B cell (primary cell): Measurements from ENCODE around the gene WNK4. TPM values are rescaled to one million over a fixed set of nuclear protein-coding genes. Genes with fewer than 3 reads are reported as not detected.
A peak's percentile ranks its signal among the peaks of the same experiment; 100 is the strongest.

Source experiments
- ATAC-seq: fragments of 200-7000 bp; cut with Tn5 transposase; one replicate; pipeline ENCODE4 v1.10.0; 2021; ENCODE audit warnings: low read depth, mild to moderate bottlenecking, moderate number of reproducible peaks, moderate library complexity
- CTCF ChIA-PET: fragments of 350-600 bp; sonication (Branson Sonifier 250); formaldehyde crosslinking; loops from one replicate; lab custom pipeline; 2021; ENCODE audit warnings: antibody characterized with exemption, inconsistent platforms; lab: Charles Lee
- POLR2A ChIA-PET: fragments of 350-600 bp; sonication (Branson Sonifier 250); formaldehyde crosslinking; loops from one replicate; lab custom pipeline; 2021; ENCODE audit warnings: antibody characterized with exemption; lab: Charles Lee
- DNase-seq: peaks from one replicate; pipeline ENCODE4 v3.0.0; 2013
- H2AFZ ChIP-seq: 2 replicates; pipeline ENCODE4 v1.6.1; 2012; ENCODE audit warnings: mild to moderate bottlenecking, low read depth, low read length; ENCODE audit not compliant: insufficient read depth, poor library complexity, severe bottlenecking
- H3K27ac ChIP-seq, 2 donors: 1 replicate in 1 of 2; 2 replicates in 1 of 2; pipeline ENCODE4 v1.5.1; 2012 to 2013; ENCODE audit warnings: low read length in 2 of 2, mild to moderate bottlenecking in 2 of 2, moderate library complexity in 1 of 2
- H3K27me3 ChIP-seq, 4 experiments: fragments of 200-600 bp in 1 of 4; sonication (generic) in 1 of 4; replicated peaks in 1 of 4; 1 replicate in 2 of 4; 2 replicates in 2 of 4; pipeline versions ENCODE4 v1.6.1 to v1.7.0; 2013 to 2016; ENCODE audit warnings: low read length in 3 of 4, mild to moderate bottlenecking in 2 of 4, mixed read lengths in 1 of 4, moderate library complexity in 1 of 4; ENCODE audit not compliant: insufficient read depth in 4 of 4, control insufficient read depth in 3 of 4; ENCODE audit errors: control extremely low read depth in 1 of 4
- H3K36me3 ChIP-seq, 2 experiments: replicated peaks in 1 of 2; 1 replicate in 1 of 2; 2 replicates in 1 of 2; pipeline versions ENCODE4 v1.6.1 to v1.7.1; 2013; ENCODE audit warnings: low read length in 1 of 2; ENCODE audit not compliant: insufficient read depth in 2 of 2, control insufficient read depth in 1 of 2; ENCODE audit errors: control extremely low read depth in 1 of 2, extremely low read depth in 1 of 2
- H3K4me1 ChIP-seq, 2 donors: fragments of 200-600 bp in 1 of 2; sonication (generic) in 1 of 2; 1 replicate in 1 of 2; 2 replicates in 1 of 2; pipeline versions ENCODE4 v1.5.1 to v1.6.1; 2013 to 2017; ENCODE audit warnings: low read length in 2 of 2; ENCODE audit not compliant: control insufficient read depth in 2 of 2, insufficient read depth in 2 of 2
- H3K4me2 ChIP-seq: replicated peaks from 2 replicates; pipeline ENCODE3; 2012; ENCODE audit warnings: mild to moderate bottlenecking, low read depth, low read length; ENCODE audit not compliant: poor library complexity, severe bottlenecking
- H3K4me3 ChIP-seq, 5 experiments: fragments of 200-600 bp in 1 of 5; sonication (generic) in 1 of 5; 1 replicate in 3 of 5; 2 replicates in 2 of 5; pipeline versions ENCODE4 v1.5.1 to v1.7.0; 2011 to 2016; ENCODE audit warnings: low read length in 4 of 5, mild to moderate bottlenecking in 4 of 5, low read depth in 2 of 5, control low read depth in 1 of 5, moderate library complexity in 1 of 5; ENCODE audit not compliant: insufficient read depth in 1 of 5; ENCODE audit errors: control extremely low read depth in 1 of 5, extremely low read depth in 1 of 5
- H3K79me2 ChIP-seq: fragments of 200-600 bp; sonication (generic); one replicate; pipeline ENCODE4 v1.6.0; 2016; ENCODE audit warnings: low read length; ENCODE audit not compliant: control insufficient read depth, insufficient read depth
- H3K9ac ChIP-seq: fragments of 200-600 bp; sonication (generic); 2 replicates; pipeline ENCODE4 v1.6.1; 2017; ENCODE audit warnings: mild to moderate bottlenecking, low read length, moderate library complexity
- H3K9me3 ChIP-seq, 3 donors: one replicate each; pipeline versions ENCODE4 v1.6.1 to v1.7.1; 2013; ENCODE audit warnings: low read length in 2 of 3; ENCODE audit not compliant: control insufficient read depth in 2 of 3, insufficient read depth in 1 of 3; ENCODE audit errors: control extremely low read depth in 1 of 3
- H4K20me1 ChIP-seq: 2 replicates; pipeline ENCODE4 v1.6.0; 2012; ENCODE audit warnings: mild to moderate bottlenecking, low read length; ENCODE audit not compliant: insufficient read depth, control insufficient read depth, poor library complexity, severe bottlenecking
- H3K27ac Mint-ChIP-seq: one replicate; pipeline ENCODE4 v1.8.0; 2021; ENCODE audit warnings: mixed read lengths
- H3K27me3 Mint-ChIP-seq: one replicate; pipeline ENCODE4 v1.8.0; 2021; ENCODE audit warnings: mixed read lengths
- H3K4me1 Mint-ChIP-seq: one replicate; pipeline ENCODE4 v1.8.0; 2021; ENCODE audit warnings: mixed read lengths
- H3K4me3 Mint-ChIP-seq: one replicate; pipeline ENCODE4 v1.8.0; 2021; ENCODE audit warnings: mixed read lengths
- H3K9me3 Mint-ChIP-seq: one replicate; pipeline ENCODE4 v1.8.0; 2022; ENCODE audit warnings: mixed read lengths; ENCODE audit not compliant: insufficient read depth
- CTCF ChIP-seq: fragments of 200-600 bp; IDR thresholded peaks from one replicate; pipeline ENCODE4 v1.8.0; 2022; ENCODE audit warnings: antibody characterized with exemption, mild to moderate bottlenecking
- EZH2 ChIP-seq: IDR thresholded peaks from 2 replicates; pipeline ENCODE4 v1.6.1; 2012; ENCODE audit warnings: borderline replicate concordance, low read depth, mild to moderate bottlenecking, moderate library complexity, low read length; ENCODE audit not compliant: insufficient read depth, poor library complexity, severe bottlenecking
- WGBS: methylation state at CpG from one replicate; pipeline ENCODE4 v1.1.5; 2013; ENCODE audit warnings: missing lambda C conversion rate; ENCODE audit not compliant: insufficient coverage; 5-methylcytosine and 5-hydroxymethylcytosine counted together
- intact Hi-C: fragments of 100-400 bp; cut with micrococcal nuclease; formaldehyde crosslinking; loops from one replicate; pipeline ENCODE4 v1.10.0; 2022
- polyA plus RNA-seq: library from polyadenylated mRNA; depleted of rRNA; stranded (reverse); fragments of >200 nt; gene quantifications from 2 replicates; pipeline ENCODE4 v1.2.3, GENCODE V29; 2012
- total RNA-seq, 2 donors: library from RNA; stranded (reverse); fragments of 120-200 nt in 1 of 2; gene quantifications; 1 replicate in 1 of 2; 2 replicates in 1 of 2; pipeline versions ENCODE4 v1.2.3 to v1.2.4, GENCODE V29; 2013 to 2022

WNK4 gene
- total and polyA plus RNA-seq, 2 donors (not counting 1 experiment from before 2014, with no cell fraction given): 0.03 to 0.44 TPM

GRCh38 chr17:42774066-42774745 is 6.2 kb upstream of the WNK4 start:
- peaks cover 16 to 17% of the 10 kb centered on the region in 2 donors for H3K4me1 ChIP-seq
- peaks cover 2 to 42% of the 10 kb centered on the region in 2 experiments for H3K36me3 ChIP-seq
- no peaks in the 10 kb centered on the region for H3K9me3 Mint-ChIP-seq
- H3K79me2 ChIP-seq: peaks cover 4% of the 10 kb centered on the region
- no peak overlapping the region for H3K27ac ChIP-seq
- H3K4me1 Mint-ChIP-seq: peaks cover 24% of the 10 kb centered on the region
- no peak for ATAC-seq
- intact Hi-C loops: no loop called here
- peak overlapping the region; percentile 90 for H3K9ac ChIP-seq
- H3K4me2 ChIP-seq: peak overlapping the region; percentile 74
- H3K27me3 ChIP-seq: no peaks in the 10 kb centered on the region
- H2AFZ ChIP-seq: peak overlapping the region; percentile 92
- ChIA-PET CTCF (interaction anchor here (0.6 to 3.1 kb wide), 6 partner anchors 11 to 195 kb away, joined by 3 to 22 read pairs (median 5); partner anchors contain the start of gene PSMC3IP), POLR2A (interaction anchor here (0.6 to 2.3 kb wide), 6 partner anchors 12 to 250 kb away, joined by 3 to 9 read pairs (median 4); partner anchors contain the start of genes BECN1, CNTD1, COA3 and PSMC3IP)
- TF ChIP-seq EZH2 (no peak), CTCF (no peak)
- H3K9me3 ChIP-seq: no peaks in the 10 kb centered on the region
- H3K27me3 Mint-ChIP-seq: no peaks in the 10 kb centered on the region
- peak overlapping the region in 4 of 5 experiments; percentile 71 to 88 (median 81) for H3K4me3 ChIP-seq
- WGBS: 80% methylated on average over 1 of the region's 3 CpGs
- H4K20me1 ChIP-seq: no peaks in the 10 kb centered on the region
- no peak for DNase-seq
- H3K27ac Mint-ChIP-seq: peak overlapping the region; percentile 98
- H3K4me3 Mint-ChIP-seq: peak overlapping the region; percentile 99

DNA sequence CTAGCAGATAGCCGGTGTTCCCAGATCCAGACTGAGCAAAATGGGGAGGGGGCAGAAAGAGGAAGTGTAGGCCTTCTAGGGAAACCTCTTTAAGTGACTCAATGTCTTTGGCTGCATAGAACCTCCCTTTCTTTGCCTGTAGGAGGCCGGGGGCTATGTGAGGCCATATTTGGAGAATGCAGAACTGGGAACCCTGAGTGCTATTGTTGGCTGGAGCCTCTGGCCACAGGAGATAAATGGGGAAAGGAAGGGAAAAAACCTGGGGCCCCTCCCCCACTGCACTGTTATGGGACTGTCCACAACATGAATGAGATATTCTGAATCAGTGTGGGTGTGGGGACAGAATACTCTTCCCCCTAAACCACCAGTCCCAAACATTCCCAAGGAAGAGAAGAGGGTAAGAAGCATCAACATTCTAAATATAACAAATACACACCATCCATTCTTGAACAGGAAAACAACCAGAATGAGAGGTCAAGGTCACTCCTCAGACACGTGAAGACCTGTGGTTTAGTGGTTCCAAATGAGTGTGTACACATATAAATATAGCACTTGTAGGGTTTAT is 4.8 kb upstream of the WNK4 start:
- DNase-seq: no peak
- H3K27ac Mint-ChIP-seq: peak overlapping the region; percentile 15
- Histone ChIP-seq H3K9me3 (no peaks in the 10 kb centered on the region), H3K9ac (no peak overlapping the region), H3K27me3 (peaks cover 0 to 5% (median under 1%) of the 10 kb centered on the region in 4 experiments), H3K4me3 (no peak overlapping the region), H3K36me3 (peaks cover 2 to 48% of the 10 kb centered on the region in 2 experiments), H3K27ac (no peak overlapping the region), H3K4me2 (no peak overlapping the region), H4K20me1 (no peaks in the 10 kb centered on the region), H2AFZ (no peak overlapping the region), H3K4me1 (peaks cover 21 to 23% of the 10 kb centered on the region in 2 donors), H3K79me2 (peaks cover 4% of the 10 kb centered on the region)
- peak overlapping the region; percentile 41 for H3K4me3 Mint-ChIP-seq
- ChIA-PET CTCF (no interaction called here), POLR2A (no interaction called here)
- no peak for ATAC-seq
- intact Hi-C loops: no loop called here
- peaks cover 31% of the 10 kb centered on the region for H3K4me1 Mint-ChIP-seq
- WGBS: 70% methylated on average over 2 of the region's 3 CpGs
- no peaks in the 10 kb centered on the region for H3K9me3 Mint-ChIP-seq
- TF ChIP-seq EZH2 (no peak), CTCF (no peak)
- H3K27me3 Mint-ChIP-seq: peaks cover 7% of the 10 kb centered on the region
